HG03097 (cell line): Measurements from ENCODE around the gene MOK.

ENCODE experiments used
- ATAC-seq: cut with Tn5 transposase; IDR thresholded peaks from one replicate; pipeline ENCODE4 v1.9.1; 2021; ENCODE audit not compliant: unreplicated experiment, low FRiP score

Gene MOK

GRCh38 chr14:102227184-102227964 lies 77.6 kb downstream of the MOK start:
- no peak for ATAC-seq

GRCh38 chr14:102226356-102227125 lies 78.4 kb downstream of the MOK start:
- ATAC-seq = no peak

- ATAC-seq = no peak
These were observed 79.0 kb downstream of the MOK start for GRCh38 chr14:102225936-102226335.

GRCh38 chr14:102225386-102225785 lies 79.6 kb downstream of the MOK start:
- ATAC-seq = no peak

- no peak for ATAC-seq
These were observed 81.3 kb downstream of the MOK start for GRCh38 chr14:102223682-102224081.

- no peak for ATAC-seq
These were observed 82.2 kb downstream of the MOK start for GRCh38 chr14:102222751-102223150.

- no peak for ATAC-seq
These were observed 82.9 kb downstream of the MOK start for GRCh38 chr14:102222009-102222575.

- no peak for ATAC-seq
These were observed 83.9 kb downstream of the MOK start for GRCh38 chr14:102221026-102221425.

- ATAC-seq = no peak
These were observed 84.9 kb downstream of the MOK start for GRCh38 chr14:102220031-102220430.

- no peak for ATAC-seq
These were observed 85.6 kb downstream of the MOK start for GRCh38 chr14:102219316-102219715.

- ATAC-seq = no peak
These were observed 86.3 kb downstream of the MOK start for GRCh38 chr14:102218688-102219087.

GRCh38 chr14:102217987-102218421 lies 87.0 kb downstream of the MOK start:
- no peak for ATAC-seq

- ATAC-seq = no peak
These were observed 87.6 kb downstream of the MOK start for GRCh38 chr14:102217399-102217798.

- no peak for ATAC-seq
These were observed 89.3 kb downstream of the MOK start for GRCh38 chr14:102215576-102216250.

GRCh38 chr14:102215071-102215470 lies 89.9 kb downstream of the MOK start:
- ATAC-seq = no peak

- no peak for ATAC-seq
These were observed 90.8 kb downstream of the MOK start for GRCh38 chr14:102213984-102214658.

- ATAC-seq = no peak
These were observed 91.5 kb downstream of the MOK start for GRCh38 chr14:102213470-102213869.

- ATAC-seq = no peak
These were observed 92.1 kb downstream of the MOK start for GRCh38 chr14:102212845-102213244.

GRCh38 chr14:102212356-102212755 lies 92.6 kb downstream of the MOK start:
- ATAC-seq = no peak

GRCh38 chr14:102211240-102211639 lies 93.7 kb downstream of the MOK start:
- no peak for ATAC-seq
